NCI-H1105 (cell line): ENCODE measurements around the gene GATAD1.
"Not testable (repeated sequence)": the region's sequence is repeated elsewhere in the genome, so short reads cannot be mapped to it uniquely, and the experiment has no call there.

Experiments
- DNase-seq: peaks from one replicate; lab custom pipeline; 2025; lab: John Stamatoyannopoulos, UW

GATAD1 gene

GRCh38 chr7:92447345-92448204 lies at the start of gene GATAD1:
TSS of gene GATAD1 (plus strand) at chr7:92447482. CDS start at chr7:92447730, 248 bp downstream.
- peak; percentile 91 for DNase-seq

- DNase-seq = no peak
These were observed 49.7 kb upstream of the GATAD1 start for GRCh38 chr7:92397542-92397941.

GRCh38 chr7:92400013-92400412 lies 47.3 kb upstream of the GATAD1 start:
- no peak for DNase-seq

- DNase-seq = no peak
These were observed 44.1 kb upstream of the GATAD1 start for GRCh38 chr7:92402920-92403759.

GRCh38 chr7:92403760-92404074 lies 43.6 kb upstream of the GATAD1 start:
- DNase-seq = no peak

GRCh38 chr7:92404170-92404614 lies 43.1 kb upstream of the GATAD1 start:
- no peak for DNase-seq

GRCh38 chr7:92409357-92409756 lies 37.9 kb upstream of the GATAD1 start:
- no peak for DNase-seq

GRCh38 chr7:92410162-92410561 lies 37.1 kb upstream of the GATAD1 start:
- not testable (repeated sequence) for DNase-seq

- DNase-seq = no peak
These were observed 34.5 kb upstream of the GATAD1 start for GRCh38 chr7:92412745-92413144.

- DNase-seq = no peak
These were observed 33.7 kb upstream of the GATAD1 start for GRCh38 chr7:92413550-92413949.

- no peak for DNase-seq
These were observed 32.1 kb upstream of the GATAD1 start for GRCh38 chr7:92415225-92415624.

- no peak for DNase-seq
These were observed 29.4 kb upstream of the GATAD1 start for GRCh38 chr7:92417913-92418312.

- peak; percentile 30 for DNase-seq
These were observed 25.4 kb upstream of the GATAD1 start for GRCh38 chr7:92421676-92422435.

- DNase-seq = no peak
These were observed 24.4 kb upstream of the GATAD1 start for GRCh38 chr7:92422926-92423325.

GRCh38 chr7:92423710-92424131 lies 23.6 kb upstream of the GATAD1 start:
- DNase-seq = no peak

- DNase-seq = no peak
These were observed 21.9 kb upstream of the GATAD1 start for GRCh38 chr7:92425311-92425947.

- no peak for DNase-seq
These were observed 20.1 kb upstream of the GATAD1 start for GRCh38 chr7:92427193-92427592.

GRCh38 chr7:92432299-92432946 lies 14.9 kb upstream of the GATAD1 start:
- no peak for DNase-seq

- DNase-seq = no peak
These were observed 14.3 kb upstream of the GATAD1 start for GRCh38 chr7:92433019-92433418.

- DNase-seq = no peak
These were observed 11.7 kb upstream of the GATAD1 start for GRCh38 chr7:92435542-92435941.
